ENCODE measurements around the gene ANKS1B. TPM values are rescaled to one million over a fixed set of nuclear protein-coding genes. Genes with fewer than 3 reads are reported as not detected.
"Not testable (repeated sequence)": the region's sequence is repeated elsewhere in the genome, so short reads cannot be mapped to it uniquely, and the experiment has no call there.

The ANKS1B gene
- total RNA-seq, 2 experiments from 2014 or later = not detected

DNA sequence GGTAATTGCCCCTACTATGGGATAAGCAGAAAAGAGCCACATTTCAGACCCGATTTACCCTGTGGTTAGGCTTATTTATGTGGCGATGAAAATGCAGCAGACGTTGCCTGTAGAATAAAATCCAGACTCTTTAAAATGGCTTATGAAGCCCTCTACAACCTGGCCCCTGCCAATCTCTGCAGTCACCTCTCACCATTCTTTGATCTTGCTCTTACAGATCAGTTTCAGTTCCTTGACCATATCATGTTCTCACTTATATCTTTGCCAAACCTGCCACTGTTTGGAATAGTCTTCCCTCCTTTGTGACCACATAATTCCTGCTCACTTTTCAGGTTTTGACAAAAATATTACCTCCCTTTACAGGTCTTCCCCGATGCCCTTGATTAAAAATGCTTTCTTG is 601.5 kb downstream of the ANKS1B start:
- Mint-ChIP-seq H3K9me3 (peaks cover 3% of the 10 kb centered on the region), H3K4me3 (no peak overlapping the region), H3K36me3 (no peaks in the 10 kb centered on the region), H3K27ac (no peak overlapping the region), H3K27me3 (no peaks in the 10 kb centered on the region), H3K4me1 (no peaks in the 10 kb centered on the region)
- no peak for DNase-seq

DNA sequence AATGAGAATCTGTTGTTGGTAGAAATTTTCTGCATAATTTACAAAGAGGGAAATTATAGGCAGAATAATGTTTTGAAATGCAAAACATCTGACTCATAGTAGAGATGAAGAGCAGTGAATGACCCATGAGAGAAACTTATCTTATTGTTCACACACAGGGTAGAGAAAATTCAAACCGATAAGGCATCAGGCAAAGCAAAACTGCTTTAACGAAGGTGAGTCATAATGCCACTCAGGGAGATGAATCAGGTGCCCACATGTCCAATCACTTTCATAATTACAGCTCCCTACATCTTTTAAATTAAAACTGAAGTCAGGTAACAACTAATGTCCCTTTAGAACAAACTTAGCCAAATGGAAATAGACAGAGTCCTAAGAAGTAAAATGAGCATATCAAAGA is 602.7 kb downstream of the ANKS1B start:
- Mint-ChIP-seq H3K4me3 (no peak overlapping the region), H3K4me1 (no peaks in the 10 kb centered on the region), H3K36me3 (no peaks in the 10 kb centered on the region), H3K27me3 (no peaks in the 10 kb centered on the region), H3K9me3 (peaks cover 2% of the 10 kb centered on the region), H3K27ac (no peak overlapping the region)
- DNase-seq = no peak

- no peaks in the 10 kb centered on the region for H3K9me3 Mint-ChIP-seq
- no peak overlapping the region for H3K4me3 Mint-ChIP-seq
- no peak for DNase-seq
- H3K27me3 Mint-ChIP-seq = no peaks in the 10 kb centered on the region
- no peak overlapping the region for H3K27ac Mint-ChIP-seq
- no peaks in the 10 kb centered on the region for H3K36me3 Mint-ChIP-seq
- no peaks in the 10 kb centered on the region for H3K4me1 Mint-ChIP-seq
These were observed 604.0 kb downstream of the ANKS1B start for GRCh38 chr12:99380701-99381100.

DNA sequence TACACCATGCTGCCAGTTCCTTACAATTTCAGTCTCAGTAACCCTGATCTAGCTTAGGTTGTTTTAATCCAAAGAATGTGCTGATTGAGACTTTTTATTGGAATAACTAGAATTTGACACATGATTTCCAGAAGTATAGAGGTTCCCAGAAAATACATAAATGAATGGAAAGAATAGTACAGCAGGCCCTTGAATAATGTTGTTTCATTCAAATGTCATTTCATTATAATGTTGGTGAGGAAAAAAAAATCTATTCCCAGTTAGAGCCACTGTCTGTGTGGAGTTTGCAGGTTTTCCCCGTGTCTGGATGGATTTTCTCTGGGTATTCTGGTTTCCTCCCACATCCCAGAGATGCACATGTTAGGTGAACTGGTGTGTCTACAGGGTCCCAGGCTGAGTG is 610.7 kb downstream of the ANKS1B start:
- Mint-ChIP-seq H3K36me3 (no peaks in the 10 kb centered on the region), H3K4me1 (no peaks in the 10 kb centered on the region), H3K27me3 (no peaks in the 10 kb centered on the region), H3K9me3 (peaks cover 4% of the 10 kb centered on the region), H3K4me3 (no peak overlapping the region), H3K27ac (no peak overlapping the region)
- no peak for DNase-seq

DNA sequence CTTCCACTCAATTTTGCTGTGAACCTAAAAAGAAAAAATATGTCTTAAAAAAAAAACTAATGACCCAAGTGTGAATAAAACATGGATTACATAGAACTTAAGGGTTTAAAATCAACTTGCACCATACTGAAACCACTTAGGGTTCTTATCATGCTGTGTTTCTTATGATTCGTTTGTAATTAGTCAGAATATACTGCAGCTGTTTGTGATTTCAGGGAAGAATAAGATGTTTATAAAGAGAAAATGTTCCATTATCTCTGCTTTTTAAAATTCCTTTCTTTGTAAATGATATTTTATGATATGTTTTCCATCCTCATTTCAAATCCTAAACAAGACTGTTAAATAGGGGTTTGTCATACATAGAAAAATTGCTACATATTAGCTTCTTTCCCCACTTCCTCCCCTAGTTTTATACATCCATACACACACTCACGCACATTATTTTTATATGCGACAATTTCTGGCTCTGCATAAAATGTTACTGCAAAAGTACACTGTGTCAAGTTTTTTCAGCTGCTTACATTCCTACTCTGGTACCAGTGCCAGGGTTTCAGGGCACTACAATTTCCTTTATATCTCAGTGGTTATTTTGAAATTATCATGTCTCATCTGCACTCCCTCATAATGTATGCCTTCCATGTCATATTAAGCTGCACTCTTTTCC is 612.3 kb downstream of the ANKS1B start:
- Mint-ChIP-seq H3K4me3 (no peak overlapping the region), H3K27me3 (no peaks in the 10 kb centered on the region), H3K27ac (no peak overlapping the region), H3K9me3 (peaks cover 4% of the 10 kb centered on the region), H3K36me3 (no peaks in the 10 kb centered on the region), H3K4me1 (no peaks in the 10 kb centered on the region)
- no peak for DNase-seq

DNA sequence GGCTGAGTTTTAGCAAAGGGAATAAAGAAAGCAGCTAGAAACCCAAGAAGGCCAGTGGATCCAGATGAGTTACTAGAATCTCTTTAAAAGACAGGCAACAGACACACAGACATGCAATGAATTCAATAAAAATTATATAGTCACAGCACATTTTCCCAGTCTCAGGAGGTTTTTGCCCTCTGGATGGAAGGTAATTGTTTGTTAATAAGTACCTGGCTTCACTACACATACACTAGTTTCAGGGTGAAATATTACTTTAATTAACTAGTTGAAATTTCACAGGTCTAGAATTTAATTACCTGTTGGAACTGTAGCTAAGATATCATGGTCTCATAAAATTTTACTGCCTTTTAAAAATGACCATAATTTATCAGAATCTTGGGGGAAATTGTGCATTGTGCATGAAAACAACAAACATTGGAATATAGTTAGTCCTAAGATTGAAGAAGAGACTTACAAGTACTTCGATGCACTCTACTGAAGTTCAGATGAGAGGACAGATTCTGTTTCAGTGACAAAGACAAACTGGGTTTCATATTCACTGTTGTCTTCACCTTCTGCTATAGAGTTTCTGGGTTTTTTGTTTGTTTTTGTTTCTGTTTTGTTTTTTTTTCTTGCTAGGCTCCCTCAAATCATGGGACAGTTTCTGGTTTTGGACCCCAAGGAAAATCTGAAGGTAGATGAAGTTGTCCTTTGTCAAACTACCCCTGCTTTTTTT is 614.2 kb downstream of the ANKS1B start:
- DNase-seq = no peak
- Mint-ChIP-seq H3K9me3 (peaks cover 4% of the 10 kb centered on the region), H3K4me1 (no peaks in the 10 kb centered on the region), H3K4me3 (no peak overlapping the region), H3K27ac (no peak overlapping the region), H3K36me3 (no peaks in the 10 kb centered on the region), H3K27me3 (no peaks in the 10 kb centered on the region)

DNA sequence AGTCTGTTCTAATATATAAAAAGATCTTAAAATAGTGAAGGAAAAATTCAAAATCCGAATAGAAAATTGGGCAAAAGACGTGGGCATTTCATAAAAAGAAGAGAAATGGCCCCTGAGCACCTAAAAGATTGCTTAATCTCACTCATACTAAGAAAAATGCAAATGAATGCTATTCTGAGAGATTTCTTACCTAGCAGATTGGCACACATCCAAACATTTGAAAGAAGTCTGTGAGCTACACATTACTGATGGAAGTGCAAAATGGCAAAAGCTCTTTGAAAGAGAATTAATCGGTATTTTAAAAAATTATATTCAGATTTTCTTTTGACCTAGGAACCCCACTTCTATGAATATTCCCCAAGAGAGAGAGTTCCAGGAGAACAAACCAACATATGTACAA is 617.6 kb downstream of the ANKS1B start:
- H3K4me1 Mint-ChIP-seq = no peaks in the 10 kb centered on the region
- H3K36me3 Mint-ChIP-seq = no peaks in the 10 kb centered on the region
- H3K4me3 Mint-ChIP-seq = no peak overlapping the region
- no peak overlapping the region for H3K27ac Mint-ChIP-seq
- no peaks in the 10 kb centered on the region for H3K9me3 Mint-ChIP-seq
- no peak for DNase-seq
- no peaks in the 10 kb centered on the region for H3K27me3 Mint-ChIP-seq

DNA sequence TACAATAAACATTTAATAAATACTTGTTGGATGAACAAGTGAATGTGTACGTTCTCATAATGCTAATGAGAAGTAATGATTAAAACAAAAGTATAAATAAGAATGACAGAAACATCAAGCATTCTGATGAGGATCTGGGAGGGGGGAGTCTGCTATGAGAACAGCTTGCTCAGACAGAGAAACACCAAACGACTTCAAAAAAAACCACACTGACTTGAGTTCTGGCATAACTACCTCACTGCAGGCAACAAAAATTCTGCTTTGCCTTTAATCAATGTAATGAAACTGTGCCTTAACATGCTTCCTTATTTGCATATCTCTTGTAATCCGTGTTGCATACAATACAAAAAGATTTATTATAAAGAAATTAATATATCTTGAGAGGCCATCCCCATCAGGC is 632.5 kb downstream of the ANKS1B start:
- Mint-ChIP-seq H3K27me3 (no peaks in the 10 kb centered on the region), H3K4me1 (no peaks in the 10 kb centered on the region), H3K36me3 (no peaks in the 10 kb centered on the region), H3K9me3 (peaks cover 2% of the 10 kb centered on the region), H3K27ac (no peak overlapping the region), H3K4me3 (no peak overlapping the region)
- no peak for DNase-seq

DNA sequence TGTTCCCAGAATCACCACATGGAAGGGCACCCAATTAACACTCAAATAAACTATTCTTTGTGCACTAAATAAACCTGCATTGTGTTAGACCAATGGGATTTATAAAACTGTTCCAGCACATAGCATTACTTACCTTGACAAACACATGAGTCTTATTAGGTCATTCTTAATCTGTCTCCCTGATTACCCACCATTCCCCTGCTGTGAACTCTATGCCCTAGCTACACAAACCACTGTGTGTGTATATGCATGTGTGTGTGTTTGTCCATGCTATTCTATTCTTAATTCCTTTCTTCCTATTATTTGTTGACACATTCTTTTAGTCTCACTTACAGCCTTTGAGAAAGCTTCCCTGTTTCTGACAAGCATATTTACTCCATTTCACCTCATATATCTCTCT is 640.8 kb downstream of the ANKS1B start:
- Mint-ChIP-seq H3K36me3 (no peaks in the 10 kb centered on the region), H3K9me3 (peaks cover 2% of the 10 kb centered on the region), H3K27me3 (no peaks in the 10 kb centered on the region), H3K4me3 (no peak overlapping the region), H3K4me1 (no peaks in the 10 kb centered on the region), H3K27ac (no peak overlapping the region)
- no peak for DNase-seq

- Mint-ChIP-seq H3K27me3 (no peaks in the 10 kb centered on the region), H3K36me3 (no peaks in the 10 kb centered on the region), H3K4me1 (no peaks in the 10 kb centered on the region), H3K9me3 (peaks cover 2% of the 10 kb centered on the region), H3K4me3 (no peak overlapping the region), H3K27ac (no peak overlapping the region)
- DNase-seq = no peak
These were observed 645.1 kb downstream of the ANKS1B start for GRCh38 chr12:99339663-99340062.

- H3K27ac Mint-ChIP-seq = no peak overlapping the region
- H3K4me3 Mint-ChIP-seq = no peak overlapping the region
- H3K9me3 Mint-ChIP-seq = no peaks in the 10 kb centered on the region
- H3K36me3 Mint-ChIP-seq = no peaks in the 10 kb centered on the region
- no peak for DNase-seq
- H3K27me3 Mint-ChIP-seq = no peaks in the 10 kb centered on the region
- no peaks in the 10 kb centered on the region for H3K4me1 Mint-ChIP-seq
These were observed 650.3 kb downstream of the ANKS1B start for GRCh38 chr12:99334285-99335056.

- DNase-seq = no peak
- no peaks in the 10 kb centered on the region for H3K9me3 Mint-ChIP-seq
- no peaks in the 10 kb centered on the region for H3K4me1 Mint-ChIP-seq
- no peak overlapping the region for H3K27ac Mint-ChIP-seq
- H3K36me3 Mint-ChIP-seq = no peaks in the 10 kb centered on the region
- H3K4me3 Mint-ChIP-seq = no peak overlapping the region
- no peaks in the 10 kb centered on the region for H3K27me3 Mint-ChIP-seq
These were observed 651.7 kb downstream of the ANKS1B start for GRCh38 chr12:99332936-99333591.

- DNase-seq = no peak
These were observed 654.5 kb downstream of the ANKS1B start for GRCh38 chr12:99330216-99330615.

GRCh38 chr12:99321210-99321609 is 663.5 kb downstream of the ANKS1B start:
- H3K4me1 Mint-ChIP-seq, H3K4me3 Mint-ChIP-seq, DNase-seq, H3K36me3 Mint-ChIP-seq, H3K27me3 Mint-ChIP-seq, H3K27ac Mint-ChIP-seq: not testable (repeated sequence)
- H3K9me3 Mint-ChIP-seq = peaks cover 16% of the 10 kb centered on the region

More at GRCh38 chr12:99330216-99330615, 654.5 kb downstream of the ANKS1B start:
- no peak overlapping the region for H3K4me3 Mint-ChIP-seq
- H3K9me3 Mint-ChIP-seq = peaks cover 1% of the 10 kb centered on the region
- H3K27me3 Mint-ChIP-seq = no peaks in the 10 kb centered on the region
- no peak overlapping the region for H3K27ac Mint-ChIP-seq
- no peaks in the 10 kb centered on the region for H3K4me1 Mint-ChIP-seq
- no peaks in the 10 kb centered on the region for H3K36me3 Mint-ChIP-seq

GRCh38 chr12:99311373-99311772 is 673.4 kb downstream of the ANKS1B start:
- Mint-ChIP-seq H3K4me3 (no peak overlapping the region), H3K4me1 (no peaks in the 10 kb centered on the region), H3K36me3 (no peaks in the 10 kb centered on the region), H3K27ac (no peak overlapping the region), H3K27me3 (no peaks in the 10 kb centered on the region), H3K9me3 (peaks cover 7% of the 10 kb centered on the region)
- no peak for DNase-seq
